Measurements from ENCODE around the gene ARPC4.

The ARPC4 gene

GRCh38 chr3:9754678-9755077, 38.2 kb upstream of the ARPC4 start:
- peaks cover 15% of the 10 kb centered on the region for H3K36me3 ChIP-seq (ENCODE audit: control insufficient read depth, insufficient read depth, low read length)

GRCh38 chr3:9757427-9757826, 35.5 kb upstream of the ARPC4 start:
- DNase-seq (ENCODE audit: extremely low read depth, insufficient read length), result no peak
- Histone ChIP-seq H3K36me3 (ENCODE audit: control insufficient read depth, insufficient read depth, low read length) (peaks cover 15% of the 10 kb centered on the region), H3K27me3 (replicated peaks; ENCODE audit: control insufficient read depth, insufficient read depth, low read length) (no peaks in the 10 kb centered on the region), H3K4me3 (replicated peaks; ENCODE audit: low read depth, low read length) (no peak overlapping the region)
- no peak for TF ChIP-seq CTCF (IDR thresholded peaks at IDR 0.05; ENCODE audit: insufficient read depth, low read length, poor library complexity, severe bottlenecking)

More at GRCh38 chr3:9754678-9755077, 38.2 kb upstream of the ARPC4 start:
- Histone ChIP-seq H3K27me3 (replicated peaks; ENCODE audit: control insufficient read depth, insufficient read depth, low read length) (no peaks in the 10 kb centered on the region), H3K4me3 (replicated peaks; ENCODE audit: low read depth, low read length) (no peak overlapping the region)
- no peak for DNase-seq (ENCODE audit: extremely low read depth, insufficient read length)
- no peak for TF ChIP-seq CTCF (IDR thresholded peaks at IDR 0.05; ENCODE audit: insufficient read depth, low read length, poor library complexity, severe bottlenecking)

- Histone ChIP-seq H3K27me3 (replicated peaks; ENCODE audit: control insufficient read depth, insufficient read depth, low read length) (no peaks in the 10 kb centered on the region), H3K36me3 (ENCODE audit: control insufficient read depth, insufficient read depth, low read length) (peaks cover 11% of the 10 kb centered on the region), H3K4me3 (replicated peaks; ENCODE audit: low read depth, low read length) (no peak overlapping the region)
- TF ChIP-seq CTCF (IDR thresholded peaks at IDR 0.05; ENCODE audit: insufficient read depth, low read length, poor library complexity, severe bottlenecking), result no peak
- DNase-seq (ENCODE audit: extremely low read depth, insufficient read length), result no peak
Observed at GRCh38 chr3:9760779-9761505, 31.9 kb upstream of the ARPC4 start.

GRCh38 chr3:9761919-9762318, 31.0 kb upstream of the ARPC4 start:
- H3K36me3 ChIP-seq (ENCODE audit: control insufficient read depth, insufficient read depth, low read length), result peaks cover 4% of the 10 kb centered on the region
- TF ChIP-seq CTCF (IDR thresholded peaks at IDR 0.05; ENCODE audit: insufficient read depth, low read length, poor library complexity, severe bottlenecking), result no peak
- H3K4me3 ChIP-seq (replicated peaks; ENCODE audit: low read depth, low read length), result no peak overlapping the region
- no peak for DNase-seq (ENCODE audit: extremely low read depth, insufficient read length)
- H3K27me3 ChIP-seq (replicated peaks; ENCODE audit: control insufficient read depth, insufficient read depth, low read length), result no peaks in the 10 kb centered on the region

- Histone ChIP-seq H3K36me3 (ENCODE audit: control insufficient read depth, insufficient read depth, low read length) (peaks cover 2% of the 10 kb centered on the region; the same call in 1 of the 2 replicates), H3K27me3 (replicated peaks; ENCODE audit: control insufficient read depth, insufficient read depth, low read length) (no peaks in the 10 kb centered on the region), H3K4me3 (replicated peaks; ENCODE audit: low read depth, low read length) (no peak overlapping the region)
- TF ChIP-seq CTCF (IDR thresholded peaks at IDR 0.05; ENCODE audit: insufficient read depth, low read length, poor library complexity, severe bottlenecking), result no peak
- DNase-seq (ENCODE audit: extremely low read depth, insufficient read length), result no peak
Observed at GRCh38 chr3:9762871-9763270, 30.0 kb upstream of the ARPC4 start.
